Measurements from ENCODE around the gene EXOG.

DNA sequence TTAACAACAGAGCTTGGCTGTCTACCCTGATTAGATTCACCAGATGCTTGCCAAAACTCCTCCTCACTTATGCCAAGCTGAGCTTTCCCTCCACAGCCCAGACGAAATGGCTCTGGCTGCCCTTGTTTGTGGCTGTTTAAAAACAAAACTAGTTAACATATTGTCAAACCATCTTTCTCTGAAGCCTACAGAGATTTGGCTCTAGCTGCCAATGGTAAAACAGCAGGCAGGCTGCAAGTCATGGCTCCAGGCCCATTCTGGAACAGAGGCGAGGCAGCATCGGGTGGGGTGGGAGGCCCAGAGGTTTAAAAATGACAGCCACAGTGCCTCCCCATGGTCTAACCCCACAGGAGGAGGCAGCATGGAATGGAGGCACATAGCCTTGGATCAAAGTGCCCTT is 77.4 kb downstream of the EXOG start:
- TF ChIP-seq, protein P1, sequence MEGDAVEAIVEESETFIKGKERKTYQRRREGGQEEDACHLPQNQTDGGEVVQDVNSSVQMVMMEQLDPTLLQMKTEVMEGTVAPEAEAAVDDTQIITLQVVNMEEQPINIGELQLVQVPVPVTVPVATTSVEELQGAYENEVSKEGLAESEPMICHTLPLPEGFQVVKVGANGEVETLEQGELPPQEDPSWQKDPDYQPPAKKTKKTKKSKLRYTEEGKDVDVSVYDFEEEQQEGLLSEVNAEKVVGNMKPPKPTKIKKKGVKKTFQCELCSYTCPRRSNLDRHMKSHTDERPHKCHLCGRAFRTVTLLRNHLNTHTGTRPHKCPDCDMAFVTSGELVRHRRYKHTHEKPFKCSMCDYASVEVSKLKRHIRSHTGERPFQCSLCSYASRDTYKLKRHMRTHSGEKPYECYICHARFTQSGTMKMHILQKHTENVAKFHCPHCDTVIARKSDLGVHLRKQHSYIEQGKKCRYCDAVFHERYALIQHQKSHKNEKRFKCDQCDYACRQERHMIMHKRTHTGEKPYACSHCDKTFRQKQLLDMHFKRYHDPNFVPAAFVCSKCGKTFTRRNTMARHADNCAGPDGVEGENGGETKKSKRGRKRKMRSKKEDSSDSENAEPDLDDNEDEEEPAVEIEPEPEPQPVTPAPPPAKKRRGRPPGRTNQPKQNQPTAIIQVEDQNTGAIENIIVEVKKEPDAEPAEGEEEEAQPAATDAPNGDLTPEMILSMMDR (IDR thresholded peaks at IDR 0.05): no peak
- TF ChIP-seq POLR2AphosphoS5 (IDR thresholded peaks at IDR 0.05; ENCODE audit: insufficient read depth in 1 of 2, low read depth in 1 of 2): no peak
- TF ChIP-seq POLR2A (IDR thresholded peaks at IDR 0.05): no peak
